Ovary (tissue), 3 donors: ENCODE data around the gene FAM107B.

ENCODE experiments used
- EP300 ChIP-seq: sonication (generic); formaldehyde crosslinking; IDR thresholded peaks from one replicate; pipeline ENCODE4 v1.6.1; 2017; ENCODE audit warnings: antibody characterized with exemption
- TF ChIP-seq, protein P1 (sequence below), 3 donors: fragments of 450-650 bp in 2 of 3; fragments of 200-600 bp in 1 of 3; IDR thresholded peaks; one replicate each; pipeline versions ENCODE4 v1.5.1 to v1.8.0; 2016 to 2022; ENCODE audit warnings: antibody characterized with exemption in 3 of 3, mild to moderate bottlenecking in 1 of 3
- donor health status: DM: no; HTN: no; CAD: no.

DNA sequence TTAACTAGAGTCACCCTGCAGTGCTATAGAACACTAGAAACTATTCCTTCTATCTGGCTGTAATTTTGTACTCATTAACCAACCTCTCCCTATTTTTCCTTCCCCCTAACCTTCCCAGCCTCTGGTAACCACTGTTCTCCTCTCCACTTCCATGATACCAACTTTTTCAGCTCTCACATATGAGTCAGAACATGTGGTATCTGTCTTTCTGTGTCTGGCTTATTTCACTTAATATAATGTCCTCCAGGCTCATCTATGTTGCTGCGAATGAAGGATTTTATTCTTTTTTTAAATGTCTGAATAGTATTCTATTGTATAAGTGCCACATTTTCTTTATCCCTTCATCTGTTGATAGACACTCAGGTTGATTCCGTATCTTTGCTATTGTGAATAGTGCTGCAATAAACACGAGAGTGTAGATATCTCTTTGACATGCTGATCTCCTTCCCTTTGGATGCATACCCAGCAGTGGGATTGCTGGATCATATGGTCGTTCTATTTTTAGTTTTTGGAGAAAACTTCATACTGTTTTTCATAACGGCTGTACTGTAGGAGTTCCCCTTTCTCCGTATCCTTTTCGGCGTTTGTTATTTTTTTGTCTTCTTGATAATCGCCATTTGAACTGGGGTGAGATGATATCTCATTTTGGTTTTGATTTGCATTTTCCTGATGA lies 101.4 kb downstream of the FAM107B start:
- TF ChIP-seq, protein P1, sequence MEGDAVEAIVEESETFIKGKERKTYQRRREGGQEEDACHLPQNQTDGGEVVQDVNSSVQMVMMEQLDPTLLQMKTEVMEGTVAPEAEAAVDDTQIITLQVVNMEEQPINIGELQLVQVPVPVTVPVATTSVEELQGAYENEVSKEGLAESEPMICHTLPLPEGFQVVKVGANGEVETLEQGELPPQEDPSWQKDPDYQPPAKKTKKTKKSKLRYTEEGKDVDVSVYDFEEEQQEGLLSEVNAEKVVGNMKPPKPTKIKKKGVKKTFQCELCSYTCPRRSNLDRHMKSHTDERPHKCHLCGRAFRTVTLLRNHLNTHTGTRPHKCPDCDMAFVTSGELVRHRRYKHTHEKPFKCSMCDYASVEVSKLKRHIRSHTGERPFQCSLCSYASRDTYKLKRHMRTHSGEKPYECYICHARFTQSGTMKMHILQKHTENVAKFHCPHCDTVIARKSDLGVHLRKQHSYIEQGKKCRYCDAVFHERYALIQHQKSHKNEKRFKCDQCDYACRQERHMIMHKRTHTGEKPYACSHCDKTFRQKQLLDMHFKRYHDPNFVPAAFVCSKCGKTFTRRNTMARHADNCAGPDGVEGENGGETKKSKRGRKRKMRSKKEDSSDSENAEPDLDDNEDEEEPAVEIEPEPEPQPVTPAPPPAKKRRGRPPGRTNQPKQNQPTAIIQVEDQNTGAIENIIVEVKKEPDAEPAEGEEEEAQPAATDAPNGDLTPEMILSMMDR (IDR thresholded peaks at IDR 0.05) = no peak
- TF ChIP-seq EP300 = no peak
